ENCODE results near the gene ZDHHC11. TPM values are rescaled to one million over a fixed set of nuclear protein-coding genes. Genes with fewer than 3 reads are reported as not detected.
"Not testable (repeated sequence)": the region's sequence is repeated elsewhere in the genome, so short reads cannot be mapped to it uniquely, and the experiment has no call there.

The ZDHHC11 gene
- total RNA-seq, 2 experiments from 2014 or later: 6.2 to 7.9 TPM

- H3K36me3 Mint-ChIP-seq; H3K4me1 Mint-ChIP-seq (ENCODE audit: low read depth); H3K27me3 Mint-ChIP-seq; DNase-seq; H3K9me3 Mint-ChIP-seq; intact Hi-C loops (cut with micrococcal nuclease); H3K27ac Mint-ChIP-seq; CTCF ChIA-PET; POLR2A ChIA-PET; H3K4me3 Mint-ChIP-seq: not testable (repeated sequence)
These were observed 98.2 kb downstream of the ZDHHC11 start for GRCh38 chr5:752532-753115.

GRCh38 chr5:751992-752391 is 98.8 kb downstream of the ZDHHC11 start:
- intact Hi-C loops (cut with micrococcal nuclease); H3K27me3 Mint-ChIP-seq; DNase-seq; H3K36me3 Mint-ChIP-seq; H3K27ac Mint-ChIP-seq; CTCF ChIA-PET; H3K4me3 Mint-ChIP-seq; H3K4me1 Mint-ChIP-seq (ENCODE audit: low read depth); H3K9me3 Mint-ChIP-seq; POLR2A ChIA-PET: not testable (repeated sequence)

- no peak overlapping the region for H3K27ac Mint-ChIP-seq
- ChIA-PET POLR2A (no interaction called here), CTCF (no interaction called here)
- no peaks in the 10 kb centered on the region for H3K9me3 Mint-ChIP-seq
- no peaks in the 10 kb centered on the region for H3K27me3 Mint-ChIP-seq
- no peaks in the 10 kb centered on the region for H3K36me3 Mint-ChIP-seq
- H3K4me3 Mint-ChIP-seq: no peak overlapping the region
- DNase-seq: no peak
- intact Hi-C loops (cut with micrococcal nuclease): no loop called here
- H3K4me1 Mint-ChIP-seq (ENCODE audit: low read depth): peaks cover 3% of the 10 kb centered on the region
These were observed 99.3 kb downstream of the ZDHHC11 start for GRCh38 chr5:751496-751895.

GRCh38 chr5:750226-750625 is 100.6 kb downstream of the ZDHHC11 start:
- H3K27ac Mint-ChIP-seq; H3K36me3 Mint-ChIP-seq; CTCF ChIA-PET; H3K27me3 Mint-ChIP-seq; H3K9me3 Mint-ChIP-seq; POLR2A ChIA-PET; DNase-seq; intact Hi-C loops (cut with micrococcal nuclease); H3K4me3 Mint-ChIP-seq; H3K4me1 Mint-ChIP-seq (ENCODE audit: low read depth): not testable (repeated sequence)

- Mint-ChIP-seq H3K9me3 (no peaks in the 10 kb centered on the region), H3K27ac (no peak overlapping the region), H3K4me3 (no peak overlapping the region), H3K4me1 (ENCODE audit: low read depth) (peaks cover under 1% of the 10 kb centered on the region), H3K36me3 (no peaks in the 10 kb centered on the region), H3K27me3 (no peaks in the 10 kb centered on the region)
- ChIA-PET POLR2A (no interaction called here), CTCF (no interaction called here)
- DNase-seq: no peak
- intact Hi-C loops (cut with micrococcal nuclease): no loop called here
These were observed 101.6 kb downstream of the ZDHHC11 start for GRCh38 chr5:749101-749670.

- H3K4me3 Mint-ChIP-seq; H3K9me3 Mint-ChIP-seq; H3K27me3 Mint-ChIP-seq; intact Hi-C loops (cut with micrococcal nuclease); H3K36me3 Mint-ChIP-seq; H3K27ac Mint-ChIP-seq; CTCF ChIA-PET; DNase-seq; H3K4me1 Mint-ChIP-seq (ENCODE audit: low read depth); POLR2A ChIA-PET: not testable (repeated sequence)
These were observed 102.5 kb downstream of the ZDHHC11 start for GRCh38 chr5:748011-748980.

- H3K27me3 Mint-ChIP-seq; DNase-seq; H3K36me3 Mint-ChIP-seq; H3K4me3 Mint-ChIP-seq; intact Hi-C loops (cut with micrococcal nuclease); H3K27ac Mint-ChIP-seq; H3K9me3 Mint-ChIP-seq; CTCF ChIA-PET; H3K4me1 Mint-ChIP-seq (ENCODE audit: low read depth); POLR2A ChIA-PET: not testable (repeated sequence)
These were observed 103.4 kb downstream of the ZDHHC11 start for GRCh38 chr5:747303-747844.

GRCh38 chr5:746258-746761 is 104.5 kb downstream of the ZDHHC11 start:
- Mint-ChIP-seq H3K27ac (no peak overlapping the region), H3K27me3 (no peaks in the 10 kb centered on the region), H3K9me3 (no peaks in the 10 kb centered on the region), H3K36me3 (no peaks in the 10 kb centered on the region), H3K4me3 (no peak overlapping the region), H3K4me1 (ENCODE audit: low read depth) (no peaks in the 10 kb centered on the region)
- intact Hi-C loops (cut with micrococcal nuclease): no loop called here
- ChIA-PET CTCF (no interaction called here), POLR2A (no interaction called here)
- no peak for DNase-seq

Other genes with a start within 250 kb of the ZDHHC11 start
- gene CEP72, start 238.6 kb downstream of the ZDHHC11 start, total RNA-seq: 10 to 100 TPM; 21.6 to 22.5 TPM
- under 1 TPM; 0.53 to 0.55 TPM for gene TPPP, start 157.6 kb downstream of the ZDHHC11 start, total RNA-seq
- gene ZDHHC11B, start 66.3 kb downstream of the ZDHHC11 start, total RNA-seq: under 1 TPM; 0.34 to 0.67 TPM
- 10 to 100 TPM; 43.1 to 50.7 TPM for gene BRD9, start 41.8 kb upstream of the ZDHHC11 start, total RNA-seq
- gene TRIP13, start 41.9 kb upstream of the ZDHHC11 start, total RNA-seq: 10 to 100 TPM; 32.4 to 33.9 TPM
- 1 to 10 TPM in 1 of 2 experiments, under 1 TPM in 1; 0.41 to 1.1 TPM for gene NKD2, start 157.8 kb upstream of the ZDHHC11 start, total RNA-seq

Measured in activated CD4-positive, alpha-beta memory T cell treated with anti-CD3 and anti-CD28 coated beads for 36 hours (primary cell).